T follicular helper cell (primary cell): ENCODE data around the gene FREM2.

Experiments
- DNase-seq: peaks from one replicate; pipeline ENCODE4 v3.0.0-alpha.2; 2020; ENCODE audit warnings: low read depth
- total RNA-seq, 2 experiments: gene quantifications; one replicate each; lab custom pipeline; 2026; lab: John Stamatoyannopoulos, UW

FREM2 gene, protein sequence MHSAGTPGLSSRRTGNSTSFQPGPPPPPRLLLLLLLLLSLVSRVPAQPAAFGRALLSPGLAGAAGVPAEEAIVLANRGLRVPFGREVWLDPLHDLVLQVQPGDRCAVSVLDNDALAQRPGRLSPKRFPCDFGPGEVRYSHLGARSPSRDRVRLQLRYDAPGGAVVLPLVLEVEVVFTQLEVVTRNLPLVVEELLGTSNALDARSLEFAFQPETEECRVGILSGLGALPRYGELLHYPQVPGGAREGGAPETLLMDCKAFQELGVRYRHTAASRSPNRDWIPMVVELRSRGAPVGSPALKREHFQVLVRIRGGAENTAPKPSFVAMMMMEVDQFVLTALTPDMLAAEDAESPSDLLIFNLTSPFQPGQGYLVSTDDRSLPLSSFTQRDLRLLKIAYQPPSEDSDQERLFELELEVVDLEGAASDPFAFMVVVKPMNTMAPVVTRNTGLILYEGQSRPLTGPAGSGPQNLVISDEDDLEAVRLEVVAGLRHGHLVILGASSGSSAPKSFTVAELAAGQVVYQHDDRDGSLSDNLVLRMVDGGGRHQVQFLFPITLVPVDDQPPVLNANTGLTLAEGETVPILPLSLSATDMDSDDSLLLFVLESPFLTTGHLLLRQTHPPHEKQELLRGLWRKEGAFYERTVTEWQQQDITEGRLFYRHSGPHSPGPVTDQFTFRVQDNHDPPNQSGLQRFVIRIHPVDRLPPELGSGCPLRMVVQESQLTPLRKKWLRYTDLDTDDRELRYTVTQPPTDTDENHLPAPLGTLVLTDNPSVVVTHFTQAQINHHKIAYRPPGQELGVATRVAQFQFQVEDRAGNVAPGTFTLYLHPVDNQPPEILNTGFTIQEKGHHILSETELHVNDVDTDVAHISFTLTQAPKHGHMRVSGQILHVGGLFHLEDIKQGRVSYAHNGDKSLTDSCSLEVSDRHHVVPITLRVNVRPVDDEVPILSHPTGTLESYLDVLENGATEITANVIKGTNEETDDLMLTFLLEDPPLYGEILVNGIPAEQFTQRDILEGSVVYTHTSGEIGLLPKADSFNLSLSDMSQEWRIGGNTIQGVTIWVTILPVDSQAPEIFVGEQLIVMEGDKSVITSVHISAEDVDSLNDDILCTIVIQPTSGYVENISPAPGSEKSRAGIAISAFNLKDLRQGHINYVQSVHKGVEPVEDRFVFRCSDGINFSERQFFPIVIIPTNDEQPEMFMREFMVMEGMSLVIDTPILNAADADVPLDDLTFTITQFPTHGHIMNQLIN (N-terminal part only)
- 0 to 0.13 reads per million in 2 experiments for total RNA-seq

DNA sequence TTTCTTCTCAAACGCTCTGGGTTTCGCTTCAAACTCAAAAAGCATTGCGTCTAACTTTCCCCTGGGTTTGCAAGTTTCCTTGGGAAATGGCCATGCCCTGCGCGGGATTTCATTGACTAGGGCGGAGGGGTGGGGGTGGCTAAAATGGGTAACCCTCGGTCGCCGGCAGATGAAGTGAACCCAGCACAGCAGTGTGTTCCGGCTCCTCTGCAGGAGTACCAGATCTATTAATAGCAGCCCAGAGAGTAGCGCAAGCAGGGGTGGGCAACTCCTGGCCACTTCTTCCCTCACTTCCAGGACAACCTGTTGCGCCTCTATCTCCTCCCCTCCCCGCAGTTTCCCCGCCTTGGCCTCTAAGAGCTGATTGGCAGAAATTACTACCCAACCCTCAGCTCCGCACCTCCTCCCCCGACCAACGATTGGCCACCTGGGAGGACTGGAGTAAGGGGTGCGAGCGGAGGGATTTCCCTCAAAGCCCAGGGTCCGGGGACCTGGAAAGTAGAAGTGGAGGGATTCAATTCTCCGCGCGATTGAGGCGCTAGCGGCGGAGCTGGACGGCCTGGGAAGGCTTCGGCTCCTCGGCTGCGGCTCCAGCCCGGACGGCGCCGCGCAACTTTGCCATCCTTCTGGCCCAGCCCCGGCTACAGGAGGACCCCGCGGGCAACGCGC lies at the start of gene FREM2:
Gene FREM2 (plus strand): TSS at position 501 of the 669 bp plus-strand sequence. CDS start 268 bp downstream, outside the sequence.
- DNase-seq, result no peak

GRCh38 chr13:38637576-38637975 lies 49.3 kb upstream of the FREM2 start:
- DNase-seq, result no peak

GRCh38 chr13:38641164-38641948 lies 45.5 kb upstream of the FREM2 start:
- DNase-seq, result no peak

- DNase-seq, result no peak
Observed at GRCh38 chr13:38647312-38647711, 39.6 kb upstream of the FREM2 start.

GRCh38 chr13:38648912-38649311 lies 38.0 kb upstream of the FREM2 start:
- DNase-seq, result no peak

GRCh38 chr13:38656699-38657098 lies 30.2 kb upstream of the FREM2 start:
- no peak for DNase-seq

DNA sequence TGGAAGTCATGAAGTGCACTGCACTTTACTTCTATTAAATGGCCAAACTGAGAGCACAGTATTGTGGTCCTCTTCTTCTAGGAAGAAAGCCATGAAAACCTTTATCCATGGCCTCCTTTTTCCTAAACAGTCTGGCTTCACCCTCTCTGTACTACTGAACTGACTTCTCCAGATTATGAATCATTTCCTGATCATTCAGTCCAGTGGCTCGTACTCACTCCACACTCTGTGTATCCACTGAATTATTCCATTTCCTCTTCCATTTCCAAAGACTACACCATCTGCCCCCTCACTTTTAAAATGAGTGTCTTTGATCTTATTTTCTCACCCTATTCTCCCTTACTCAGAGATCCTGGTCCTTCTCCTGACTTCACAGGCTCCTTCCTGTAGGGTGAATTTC lies 29.7 kb upstream of the FREM2 start:
- DNase-seq, result no peak

- no peak for DNase-seq
Observed at GRCh38 chr13:38658906-38659305, 28.0 kb upstream of the FREM2 start.

DNA sequence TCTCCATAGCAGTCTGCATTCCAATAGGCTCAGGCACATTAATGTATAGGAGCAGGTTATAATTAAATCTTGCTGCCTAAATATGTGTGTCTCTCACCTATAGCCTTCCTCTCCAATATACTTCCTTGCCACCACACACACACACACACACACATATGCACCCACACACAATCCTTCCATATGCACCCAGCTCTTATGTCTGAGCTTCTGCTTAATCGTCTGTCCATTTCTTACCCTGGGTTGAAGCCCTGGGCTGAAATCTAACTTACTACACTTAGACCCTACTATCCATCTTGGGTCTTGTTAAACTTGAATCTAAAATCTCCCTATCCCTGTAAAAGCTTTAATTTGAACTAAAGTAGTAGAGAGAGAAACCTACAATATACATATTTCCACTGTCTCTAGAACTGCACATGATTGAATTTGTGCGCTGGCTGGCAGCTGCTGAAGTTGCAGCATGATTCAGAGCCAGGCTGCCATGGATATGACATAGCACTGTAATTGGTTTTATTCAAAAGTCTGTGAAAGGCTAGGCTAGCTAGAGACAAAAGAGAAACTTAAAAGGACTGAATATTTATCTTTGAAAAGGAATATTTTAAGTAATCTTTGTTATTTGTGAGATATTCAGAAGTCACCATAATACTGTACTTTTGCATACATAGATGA lies 25.7 kb upstream of the FREM2 start:
- DNase-seq, result no peak

GRCh38 chr13:38662362-38662761 lies 24.5 kb upstream of the FREM2 start:
- no peak for DNase-seq

- no peak for DNase-seq
Observed at GRCh38 chr13:38664906-38665305, 22.0 kb upstream of the FREM2 start.

- DNase-seq, result no peak
Observed at GRCh38 chr13:38667526-38668109, 19.3 kb upstream of the FREM2 start.

DNA sequence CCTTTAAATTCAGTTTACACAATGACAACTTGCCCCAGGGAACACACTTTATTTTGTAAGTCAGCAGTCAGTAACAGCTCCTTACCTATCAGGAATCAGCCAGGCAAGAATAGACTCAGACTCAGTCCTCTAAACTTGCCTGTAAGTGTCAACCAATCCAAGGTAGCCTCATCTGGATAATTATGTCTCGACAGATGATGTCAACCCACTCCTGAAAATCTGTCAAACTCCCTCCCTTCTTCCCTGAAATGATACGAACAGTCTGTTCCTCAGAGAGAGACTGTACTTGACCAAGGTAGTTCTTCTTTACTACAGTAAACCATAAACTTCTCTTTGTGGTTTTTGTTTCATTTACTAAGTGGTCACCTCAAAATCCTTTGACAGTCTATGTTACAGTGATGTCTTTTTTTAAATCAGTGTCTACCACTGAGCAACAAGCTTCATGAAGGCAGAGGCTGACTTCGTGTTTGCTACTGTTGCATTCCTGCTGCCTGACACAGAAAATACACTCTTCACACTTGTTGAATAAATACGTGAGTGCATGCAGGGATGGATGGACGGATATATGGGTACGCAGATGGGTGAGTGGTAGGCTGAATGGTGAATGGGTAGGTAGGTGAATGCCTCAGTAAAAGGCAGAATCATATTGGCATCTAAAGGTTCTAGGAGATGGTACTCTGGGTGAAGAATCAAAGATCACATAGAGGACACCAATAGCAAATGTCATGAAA lies 17.5 kb upstream of the FREM2 start:
- no peak for DNase-seq

DNA sequence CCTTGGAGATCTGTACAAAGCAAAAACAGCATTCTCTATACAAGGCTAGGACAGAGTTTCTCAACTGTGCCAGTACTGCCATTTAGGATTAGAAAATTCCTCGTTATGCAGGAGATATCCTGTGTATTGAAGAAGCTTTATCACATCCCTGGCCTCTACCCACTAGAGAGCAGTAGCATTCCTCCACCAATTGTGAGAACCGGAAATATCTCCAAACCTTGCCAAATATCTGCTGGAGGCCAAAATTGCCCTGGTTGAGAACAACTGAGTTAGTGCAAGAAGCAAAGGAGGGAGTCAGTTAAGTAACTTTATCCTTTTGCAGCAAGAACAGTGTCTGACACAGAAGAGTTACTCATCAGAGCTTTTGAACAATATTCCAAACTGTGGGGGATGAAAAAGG lies 16.2 kb upstream of the FREM2 start:
- DNase-seq, result no peak

DNA sequence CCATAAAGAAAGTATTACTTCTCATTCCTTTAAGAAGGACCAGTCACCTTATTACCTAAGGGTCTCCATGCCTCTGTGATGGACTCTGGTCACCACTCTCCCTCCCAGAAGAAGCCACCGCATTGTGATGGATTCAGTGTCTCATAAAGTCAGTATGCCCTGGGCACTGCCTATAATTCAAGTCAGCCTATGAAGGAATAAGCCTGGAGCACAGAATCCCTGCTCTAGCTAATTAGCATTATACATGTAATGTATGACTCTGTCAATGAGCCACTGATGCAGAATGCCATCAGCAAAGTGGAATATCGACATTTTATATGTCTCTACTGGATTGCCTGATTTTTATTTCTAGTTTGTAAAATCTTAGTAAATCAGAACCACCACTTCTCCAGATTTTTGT lies 14.9 kb upstream of the FREM2 start:
- DNase-seq, result no peak

- no peak for DNase-seq
Observed at GRCh38 chr13:38674208-38674607, 12.7 kb upstream of the FREM2 start.

DNA sequence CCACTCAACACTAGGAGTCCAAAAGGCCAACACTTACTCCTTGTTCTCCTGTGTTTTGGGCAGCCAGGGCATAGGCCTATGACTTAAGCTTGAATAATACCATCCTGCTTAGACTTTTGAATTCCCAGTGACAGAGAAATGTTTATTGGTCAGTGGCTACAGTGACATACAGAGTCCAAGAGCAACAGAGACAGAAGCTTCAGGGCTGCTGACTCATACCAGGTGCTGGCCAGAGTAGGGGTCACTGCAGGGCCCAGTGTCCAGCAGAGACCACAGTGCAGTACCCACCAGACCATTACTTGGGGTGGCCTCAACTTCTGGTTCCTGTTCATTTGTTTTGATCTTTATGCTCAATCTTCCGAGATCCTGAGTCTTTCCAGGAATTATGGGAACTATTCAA lies 6.0 kb upstream of the FREM2 start:
- DNase-seq, result no peak

DNA sequence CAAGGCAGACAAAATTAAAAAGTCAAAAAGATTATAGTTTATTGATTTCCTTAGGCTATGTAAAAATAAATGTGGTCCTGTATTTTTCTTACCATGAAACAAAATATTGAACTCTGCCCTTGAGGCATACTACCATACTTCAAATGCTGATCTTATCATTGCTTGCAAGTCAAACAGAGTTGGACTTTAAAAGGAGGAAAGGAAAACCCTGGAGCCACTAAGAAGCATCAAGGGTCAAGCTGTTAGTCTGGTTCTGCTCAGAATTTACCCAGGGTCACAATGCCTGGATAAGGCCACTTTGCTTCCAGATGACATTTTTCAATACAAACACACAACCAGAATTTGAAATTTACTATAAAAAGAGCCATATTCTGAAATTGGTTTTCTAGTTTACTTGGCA lies 2.2 kb upstream of the FREM2 start:
- DNase-seq, result no peak

GRCh38 chr13:38685431-38685830 lies 1.4 kb upstream of the FREM2 start:
- no peak for DNase-seq
